Pulmonary artery endothelial cell (primary cell): Measurements from ENCODE around the gene CLRN2. TPM values are rescaled to one million over a fixed set of nuclear protein-coding genes. Genes with fewer than 3 reads are reported as not detected.

Experiments used
- DNase-seq: peaks from one replicate; pipeline ENCODE4 v3.0.0-alpha.2; 2011; ENCODE audit warnings: low read depth, low spot score
- total RNA-seq: library from RNA; depleted of rRNA; stranded (reverse); fragments of >200 nt; gene quantifications from 2 replicates; pipeline ENCODE4 v1.2.3, GENCODE V29; 2014

Gene CLRN2
- total RNA-seq: not detected in 2 replicates

- DNase-seq: no peak
Measured at GRCh38 chr4:17514865-17515264, at the start of gene CLRN2. Gene CLRN2 (plus strand): TSS chr4:17515165. CDS start chr4:17515267, 102 bp downstream.

GRCh38 chr4:17468619-17469221, 46.2 kb upstream of the CLRN2 start:
- DNase-seq: no peak

GRCh38 chr4:17469931-17470674, 44.9 kb upstream of the CLRN2 start:
- no peak for DNase-seq

GRCh38 chr4:17475481-17475880, 39.5 kb upstream of the CLRN2 start:
- no peak for DNase-seq

GRCh38 chr4:17476853-17477252, 38.1 kb upstream of the CLRN2 start:
- no peak for DNase-seq

- no peak for DNase-seq
Measured at GRCh38 chr4:17477774-17478472, 37.0 kb upstream of the CLRN2 start.

- no peak for DNase-seq
Measured at GRCh38 chr4:17480210-17480927, 34.6 kb upstream of the CLRN2 start.

GRCh38 chr4:17480955-17481354, 34.0 kb upstream of the CLRN2 start:
- no peak for DNase-seq

- no peak for DNase-seq
Measured at GRCh38 chr4:17482716-17483115, 32.2 kb upstream of the CLRN2 start.

- no peak for DNase-seq
Measured at GRCh38 chr4:17489123-17489522, 25.8 kb upstream of the CLRN2 start.

- DNase-seq: no peak
Measured at GRCh38 chr4:17489721-17490120, 25.2 kb upstream of the CLRN2 start.

- no peak for DNase-seq
Measured at GRCh38 chr4:17490575-17491059, 24.3 kb upstream of the CLRN2 start.

- DNase-seq: no peak
Measured at GRCh38 chr4:17491196-17491595, 23.8 kb upstream of the CLRN2 start.

GRCh38 chr4:17492058-17492741, 22.8 kb upstream of the CLRN2 start:
- no peak for DNase-seq

- DNase-seq: no peak
Measured at GRCh38 chr4:17492876-17493275, 22.1 kb upstream of the CLRN2 start.

- no peak for DNase-seq
Measured at GRCh38 chr4:17493619-17494018, 21.3 kb upstream of the CLRN2 start.

- DNase-seq: no peak
Measured at GRCh38 chr4:17494258-17495190, 20.4 kb upstream of the CLRN2 start.

GRCh38 chr4:17497890-17498523, 17.0 kb upstream of the CLRN2 start:
- no peak for DNase-seq

- DNase-seq: no peak
Measured at GRCh38 chr4:17500574-17500973, 14.4 kb upstream of the CLRN2 start.

GRCh38 chr4:17502756-17503155, 12.2 kb upstream of the CLRN2 start:
- DNase-seq: no peak
